PC-3 (cell line): ENCODE results near the gene DNPEP. TPM values are rescaled to one million over a fixed set of nuclear protein-coding genes. Genes with fewer than 3 reads are reported as not detected.

Experiments used
- ATAC-seq: fragments of 200-7000 bp; cut with Tn5 transposase; 2 replicates; pipeline ENCODE4 v1.9.1; 2020; ENCODE audit warnings: mild to moderate bottlenecking, moderate library complexity
- BruUV-seq: library from RNA; stranded (reverse); fragments of 400-500 nt; replicated peaks from 2 replicates; lab custom pipeline; 2021; lab: Mats Ljungman, UMichigan
- CTCF ChIA-PET: fragments of 300-600 bp; sonication (Branson Sonifier 250); formaldehyde crosslinking; loops from one replicate; lab custom pipeline; 2022; ENCODE audit warnings: antibody characterized with exemption; lab: Charles Lee
- POLR2A ChIA-PET: fragments of 300-600 bp; sonication (Branson Sonifier 250); formaldehyde crosslinking; loops from one replicate; lab custom pipeline; 2022; ENCODE audit warnings: antibody characterized with exemption; ENCODE audit not compliant: unreplicated experiment; lab: Charles Lee
- DNase-seq: peaks from one replicate; pipeline ENCODE4 v3.0.0-alpha.2; 2015
- H2AFZ ChIP-seq: fragments of 300-600 bp; sonication (generic); 2 replicates; pipeline ENCODE4 v1.6.0; 2016; ENCODE audit warnings: antibody characterized with exemption, low read length
- H3F3A ChIP-seq: fragments of 300-600 bp; sonication (generic); one replicate; pipeline ENCODE4 v1.6.0; 2017; ENCODE audit warnings: antibody characterized with exemption, low read length, control low read depth, mild to moderate bottlenecking; ENCODE audit not compliant: unreplicated experiment
- H3K27ac ChIP-seq: fragments of 300-600 bp; sonication (generic); 2 replicates; pipeline ENCODE4 v1.5.1; 2016; ENCODE audit warnings: mild to moderate bottlenecking, low read length
- H3K27me3 ChIP-seq: fragments of 300-600 bp; sonication (generic); 2 replicates; pipeline ENCODE4 v1.6.1; 2016; ENCODE audit warnings: low read length, mixed read lengths
- H3K36me3 ChIP-seq: fragments of 300-600 bp; sonication (generic); 2 replicates; pipeline ENCODE4 v1.6.1; 2016; ENCODE audit warnings: low read depth, mixed run types, low read length, mixed read lengths
- H3K4me1 ChIP-seq: fragments of 300-600 bp; sonication (generic); 2 replicates; pipeline ENCODE4 v1.5.1; 2016; ENCODE audit warnings: low read length; ENCODE audit not compliant: insufficient read depth
- H3K4me2 ChIP-seq: fragments of 300-600 bp; sonication (generic); 2 replicates; pipeline ENCODE4 v1.6.0; 2016; ENCODE audit warnings: low read length
- H3K4me3 ChIP-seq: fragments of 300-600 bp; sonication (generic); 2 replicates; pipeline ENCODE4 v1.5.1; 2016; ENCODE audit warnings: mild to moderate bottlenecking, low read length, mixed read lengths
- H3K79me2 ChIP-seq: fragments of 300-600 bp; sonication (generic); 2 replicates; pipeline ENCODE4 v1.6.1; 2017; ENCODE audit warnings: low read length, mixed read lengths
- H3K9ac ChIP-seq: fragments of 300-600 bp; sonication (generic); 2 replicates; pipeline ENCODE4 v1.6.0; 2016; ENCODE audit warnings: mild to moderate bottlenecking, low read length
- H3K9me2 ChIP-seq: fragments of 300-600 bp; sonication (generic); replicated peaks from 2 replicates; pipeline ENCODE4 v1.6.1; 2016; ENCODE audit warnings: mixed run types, low read length, mixed read lengths
- H3K9me3 ChIP-seq: fragments of 300-600 bp; sonication (generic); 2 replicates; pipeline ENCODE4 v1.6.1; 2016; ENCODE audit warnings: low read length, mixed read lengths
- H4K20me1 ChIP-seq: fragments of 300-600 bp; sonication (generic); 2 replicates; pipeline ENCODE4 v1.6.1; 2016; ENCODE audit warnings: low read length, mixed read lengths
- EZH2 ChIP-seq: fragments of 300-600 bp; sonication (generic); IDR thresholded peaks from one replicate; pipeline ENCODE4 v1.6.1; 2017; ENCODE audit warnings: antibody characterized with exemption, mild to moderate bottlenecking, low read length; ENCODE audit not compliant: unreplicated experiment
- EZH2phosphoT487 ChIP-seq: fragments of 300-600 bp; sonication (generic); IDR thresholded peaks from 2 replicates; pipeline ENCODE4 v1.6.1; 2018; ENCODE audit warnings: mild to moderate bottlenecking, antibody characterized with exemption, low read length, borderline replicate concordance
- intact Hi-C: fragments of 100-400 bp; cut with micrococcal nuclease; formaldehyde crosslinking; loops from 2 replicates; pipeline ENCODE4 v1.9.0; 2023
- total RNA-seq: library from RNA; depleted of rRNA; stranded (reverse); fragments of >200 nt; gene quantifications from 2 replicates; pipeline ENCODE4 v1.2.3, GENCODE V29; 2014
- TF ChIP-seq, protein P1 (sequence below): fragments of 300-600 bp; sonication (generic); conservative IDR thresholded peaks from 2 replicates; pipeline ENCODE4 v1.5.1; 2017; ENCODE audit warnings: antibody characterized with exemption, low read depth, mild to moderate bottlenecking, low read length

Gene DNPEP
- total RNA-seq, 1 experiment from 2014 or later, result 114 TPM

DNA sequence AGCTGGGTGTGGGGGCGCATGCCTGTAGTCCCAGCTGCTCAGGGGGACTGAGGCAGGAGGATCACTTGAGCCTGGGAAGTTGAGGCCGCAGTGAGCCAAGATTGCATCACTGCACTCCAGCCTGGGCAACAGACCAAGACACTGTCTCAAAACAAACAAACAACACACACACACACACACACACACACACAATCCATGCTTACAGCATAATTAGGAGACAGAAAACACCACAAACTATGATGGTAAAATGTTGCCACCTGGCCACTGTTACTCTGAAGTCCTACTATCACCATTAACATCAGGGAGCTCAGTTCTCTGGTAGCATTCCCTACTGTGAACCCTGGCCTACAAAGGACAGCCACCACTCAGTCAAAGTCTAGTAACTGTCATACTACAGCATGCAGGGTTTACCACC is 18.3 kb downstream of the DNPEP start:
- H3K9me2 ChIP-seq, result no peaks in the 10 kb centered on the region
- TF ChIP-seq, protein P1, sequence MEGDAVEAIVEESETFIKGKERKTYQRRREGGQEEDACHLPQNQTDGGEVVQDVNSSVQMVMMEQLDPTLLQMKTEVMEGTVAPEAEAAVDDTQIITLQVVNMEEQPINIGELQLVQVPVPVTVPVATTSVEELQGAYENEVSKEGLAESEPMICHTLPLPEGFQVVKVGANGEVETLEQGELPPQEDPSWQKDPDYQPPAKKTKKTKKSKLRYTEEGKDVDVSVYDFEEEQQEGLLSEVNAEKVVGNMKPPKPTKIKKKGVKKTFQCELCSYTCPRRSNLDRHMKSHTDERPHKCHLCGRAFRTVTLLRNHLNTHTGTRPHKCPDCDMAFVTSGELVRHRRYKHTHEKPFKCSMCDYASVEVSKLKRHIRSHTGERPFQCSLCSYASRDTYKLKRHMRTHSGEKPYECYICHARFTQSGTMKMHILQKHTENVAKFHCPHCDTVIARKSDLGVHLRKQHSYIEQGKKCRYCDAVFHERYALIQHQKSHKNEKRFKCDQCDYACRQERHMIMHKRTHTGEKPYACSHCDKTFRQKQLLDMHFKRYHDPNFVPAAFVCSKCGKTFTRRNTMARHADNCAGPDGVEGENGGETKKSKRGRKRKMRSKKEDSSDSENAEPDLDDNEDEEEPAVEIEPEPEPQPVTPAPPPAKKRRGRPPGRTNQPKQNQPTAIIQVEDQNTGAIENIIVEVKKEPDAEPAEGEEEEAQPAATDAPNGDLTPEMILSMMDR, result no peak
- TF ChIP-seq EZH2phosphoT487, result no peak
- no peak for TF ChIP-seq EZH2
- ChIA-PET CTCF (interaction anchor here (0.5 kb wide), 1 partner anchor 158 kb away, joined by 11 read pairs; no protein-coding TSS in a partner anchor), POLR2A (no interaction called here)
- H3K4me3 ChIP-seq, result no peak overlapping the region
- H3F3A ChIP-seq, result no peaks in the 10 kb centered on the region
- no peak overlapping the region for H3K4me2 ChIP-seq
- H3K27me3 ChIP-seq, result no peaks in the 10 kb centered on the region
- no peak overlapping the region for H3K9ac ChIP-seq
- H4K20me1 ChIP-seq, result no peaks in the 10 kb centered on the region
- no peaks in the 10 kb centered on the region for H3K9me3 ChIP-seq
- ATAC-seq, result peak; percentile 46
- no peaks in the 10 kb centered on the region for H3K4me1 ChIP-seq
- H3K27ac ChIP-seq, result no peak overlapping the region
- peak; percentile 42 for DNase-seq
- no TSS peak for BruUV-seq
- intact Hi-C loops, result no loop called here
- no peaks in the 10 kb centered on the region for H3K79me2 ChIP-seq
- H2AFZ ChIP-seq, result no peak overlapping the region
- peaks cover 3% of the 10 kb centered on the region; the same call in 1 of the 2 replicates for H3K36me3 ChIP-seq

DNA sequence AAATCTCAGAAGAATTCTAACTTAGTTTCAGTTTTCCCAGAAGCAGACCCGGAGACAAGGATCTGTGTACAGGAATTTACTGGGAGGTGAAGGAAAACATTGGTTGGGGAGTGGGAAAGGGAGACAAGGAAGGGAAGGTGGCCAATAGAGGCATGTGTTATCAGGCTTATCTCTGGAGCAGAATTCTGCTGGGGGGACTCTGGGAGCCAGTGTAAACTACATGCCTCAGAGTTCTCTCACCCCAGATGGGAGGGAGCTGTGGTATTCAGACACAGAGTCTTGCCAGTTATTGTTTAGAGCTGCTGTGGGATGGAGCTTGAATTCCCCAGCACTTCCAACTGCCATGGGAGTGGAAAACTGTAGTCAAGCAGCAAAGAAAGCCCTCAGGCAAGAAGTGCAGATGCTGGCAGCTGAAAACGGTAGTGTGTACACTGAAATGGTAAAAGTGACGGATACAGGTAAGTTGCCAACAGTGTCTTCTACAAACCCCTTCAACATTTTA is 19.0 kb downstream of the DNPEP start:
- Histone ChIP-seq H3K4me1 (no peaks in the 10 kb centered on the region), H3K79me2 (no peaks in the 10 kb centered on the region), H3K27ac (no peak overlapping the region), H3K27me3 (no peaks in the 10 kb centered on the region), H3K9me2 (no peaks in the 10 kb centered on the region), H3K4me3 (no peak overlapping the region), H2AFZ (no peak overlapping the region), H3K36me3 (no peaks in the 10 kb centered on the region; the same call in 1 of the 2 replicates), H4K20me1 (no peaks in the 10 kb centered on the region), H3F3A (no peaks in the 10 kb centered on the region), H3K4me2 (no peak overlapping the region), H3K9me3 (no peaks in the 10 kb centered on the region), H3K9ac (no peak overlapping the region)
- ChIA-PET POLR2A (no interaction called here), CTCF (no interaction called here)
- TF ChIP-seq EZH2, result no peak
- TF ChIP-seq, protein P1, result no peak
- no TSS peak for BruUV-seq
- intact Hi-C loops, result no loop called here
- peak; percentile 57 for ATAC-seq
- DNase-seq, result peak; percentile 23

DNA sequence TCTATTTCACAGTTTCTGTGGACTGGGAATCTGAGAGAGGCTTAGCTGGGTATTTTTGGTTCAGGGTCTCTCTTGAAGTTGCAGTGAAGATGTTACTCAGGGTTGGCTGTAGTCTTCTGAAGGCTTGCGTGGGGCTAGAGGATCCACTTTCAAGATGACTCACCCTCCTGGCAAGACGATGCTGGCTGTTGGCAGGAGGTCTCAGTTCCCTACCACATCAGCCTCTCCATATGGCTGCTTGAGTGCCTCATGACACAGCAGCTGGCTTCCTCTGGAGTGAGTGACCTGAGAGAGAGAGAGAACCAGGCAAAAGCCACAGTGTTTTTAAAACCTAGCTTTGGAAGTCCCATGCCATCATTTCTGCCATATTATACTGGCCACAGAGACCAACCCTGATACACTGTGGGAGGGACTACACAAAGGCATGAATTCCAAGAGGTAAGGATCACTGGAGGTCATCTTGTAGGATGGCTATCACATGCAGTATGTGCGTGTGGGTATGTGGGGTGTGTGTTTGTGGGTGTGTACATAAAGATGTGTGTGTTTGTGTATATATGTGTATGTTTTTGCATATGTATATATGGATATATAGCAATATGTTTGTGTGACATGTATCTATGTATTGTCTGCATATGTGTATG is 25.1 kb downstream of the DNPEP start:
- H3K4me3 ChIP-seq, result no peak overlapping the region
- no peaks in the 10 kb centered on the region for H3K36me3 ChIP-seq
- no peaks in the 10 kb centered on the region for H3K9me2 ChIP-seq
- TF ChIP-seq, protein P1, result no peak
- H3K79me2 ChIP-seq, result no peaks in the 10 kb centered on the region
- H4K20me1 ChIP-seq, result no peaks in the 10 kb centered on the region
- H3K9ac ChIP-seq, result no peak overlapping the region
- H3F3A ChIP-seq, result no peaks in the 10 kb centered on the region
- CTCF ChIA-PET, result no interaction called here
- POLR2A ChIA-PET, result no interaction called here
- peaks cover 15% of the 10 kb centered on the region for H3K4me1 ChIP-seq
- DNase-seq (peak; percentile 92), ATAC-seq (peak; percentile 100)
- no TSS peak for BruUV-seq
- H3K4me2 ChIP-seq, result peak overlapping the region; percentile 20; the same call in 1 of the 2 replicates
- H3K27ac ChIP-seq, result peak overlapping the region; percentile 32
- intact Hi-C loops, result loop anchor here (1.0 kb wide), 1 partner anchor 25 kb away; the partner anchor contains the start of gene DNPEP
- no peaks in the 10 kb centered on the region for H3K27me3 ChIP-seq
- H3K9me3 ChIP-seq, result no peaks in the 10 kb centered on the region
- no peak overlapping the region for H2AFZ ChIP-seq
